Nephron progenitor cell (in vitro differentiated cells): Measurements from ENCODE around the gene ELMOD2.

Source experiments
- DNase-seq: peaks from one replicate; pipeline ENCODE4 v3.0.0; 2021
- H3K27ac Mint-ChIP-seq: 2 replicates; pipeline ENCODE4 v1.8.0; 2021; ENCODE audit warnings: mild to moderate bottlenecking, moderate library complexity, mixed read lengths
- H3K27me3 Mint-ChIP-seq: 2 replicates; pipeline ENCODE4 v1.8.0; 2021; ENCODE audit warnings: mild to moderate bottlenecking, low read depth, mixed read lengths; ENCODE audit not compliant: poor library complexity
- H3K36me3 Mint-ChIP-seq: 2 replicates; pipeline ENCODE4 v1.8.0; 2021; ENCODE audit warnings: low read depth, mixed read lengths
- H3K4me1 Mint-ChIP-seq: 2 replicates; pipeline ENCODE4 v1.8.0; 2021; ENCODE audit warnings: mixed read lengths
- H3K4me3 Mint-ChIP-seq: 2 replicates; pipeline ENCODE4 v1.8.0; 2021; ENCODE audit warnings: mild to moderate bottlenecking, moderate library complexity, mixed read lengths
- H3K9me3 Mint-ChIP-seq: 2 replicates; pipeline ENCODE4 v1.8.0; 2021; ENCODE audit warnings: mild to moderate bottlenecking, moderate library complexity, mixed read lengths
- TF ChIP-seq, protein P1 (sequence below): fragments of 200-600 bp; sonication (generic); IDR thresholded peaks from 2 replicates; pipeline ENCODE4 v1.5.0; 2021; ENCODE audit warnings: antibody characterized with exemption

Gene ELMOD2

DNA sequence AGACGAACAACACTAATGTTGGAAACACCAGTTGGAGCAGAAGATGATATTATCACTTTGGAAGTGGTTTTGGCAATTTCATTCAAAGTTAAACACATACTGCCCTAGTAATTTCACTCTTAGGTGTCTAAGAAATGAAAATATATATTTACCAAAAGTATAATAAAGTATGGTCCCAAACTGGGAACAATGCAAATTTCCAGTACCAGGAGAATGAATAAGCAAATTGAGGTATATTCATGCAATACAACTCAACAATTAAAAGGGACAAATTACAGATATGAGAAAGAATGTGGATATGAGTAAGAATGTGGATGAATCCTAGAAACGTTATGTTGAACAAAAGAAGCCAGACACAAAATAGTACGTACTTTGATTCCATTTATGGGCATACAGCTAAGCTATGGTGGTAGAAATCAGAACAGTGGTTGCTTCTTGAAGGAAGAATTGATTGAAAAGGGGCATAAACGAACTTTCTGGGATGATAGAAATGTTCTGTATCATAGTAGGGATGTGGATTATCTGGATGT lies 10.0 kb downstream of the ELMOD2 start:
- peaks cover 37% of the 10 kb centered on the region for H3K36me3 Mint-ChIP-seq
- no peak for DNase-seq
- H3K27me3 Mint-ChIP-seq = no peaks in the 10 kb centered on the region
- H3K9me3 Mint-ChIP-seq = no peaks in the 10 kb centered on the region
- no peaks in the 10 kb centered on the region for H3K4me1 Mint-ChIP-seq
- no peak overlapping the region for H3K4me3 Mint-ChIP-seq
- TF ChIP-seq, protein P1, sequence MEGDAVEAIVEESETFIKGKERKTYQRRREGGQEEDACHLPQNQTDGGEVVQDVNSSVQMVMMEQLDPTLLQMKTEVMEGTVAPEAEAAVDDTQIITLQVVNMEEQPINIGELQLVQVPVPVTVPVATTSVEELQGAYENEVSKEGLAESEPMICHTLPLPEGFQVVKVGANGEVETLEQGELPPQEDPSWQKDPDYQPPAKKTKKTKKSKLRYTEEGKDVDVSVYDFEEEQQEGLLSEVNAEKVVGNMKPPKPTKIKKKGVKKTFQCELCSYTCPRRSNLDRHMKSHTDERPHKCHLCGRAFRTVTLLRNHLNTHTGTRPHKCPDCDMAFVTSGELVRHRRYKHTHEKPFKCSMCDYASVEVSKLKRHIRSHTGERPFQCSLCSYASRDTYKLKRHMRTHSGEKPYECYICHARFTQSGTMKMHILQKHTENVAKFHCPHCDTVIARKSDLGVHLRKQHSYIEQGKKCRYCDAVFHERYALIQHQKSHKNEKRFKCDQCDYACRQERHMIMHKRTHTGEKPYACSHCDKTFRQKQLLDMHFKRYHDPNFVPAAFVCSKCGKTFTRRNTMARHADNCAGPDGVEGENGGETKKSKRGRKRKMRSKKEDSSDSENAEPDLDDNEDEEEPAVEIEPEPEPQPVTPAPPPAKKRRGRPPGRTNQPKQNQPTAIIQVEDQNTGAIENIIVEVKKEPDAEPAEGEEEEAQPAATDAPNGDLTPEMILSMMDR = no peak
- H3K27ac Mint-ChIP-seq = peak overlapping the region; percentile 18

DNA sequence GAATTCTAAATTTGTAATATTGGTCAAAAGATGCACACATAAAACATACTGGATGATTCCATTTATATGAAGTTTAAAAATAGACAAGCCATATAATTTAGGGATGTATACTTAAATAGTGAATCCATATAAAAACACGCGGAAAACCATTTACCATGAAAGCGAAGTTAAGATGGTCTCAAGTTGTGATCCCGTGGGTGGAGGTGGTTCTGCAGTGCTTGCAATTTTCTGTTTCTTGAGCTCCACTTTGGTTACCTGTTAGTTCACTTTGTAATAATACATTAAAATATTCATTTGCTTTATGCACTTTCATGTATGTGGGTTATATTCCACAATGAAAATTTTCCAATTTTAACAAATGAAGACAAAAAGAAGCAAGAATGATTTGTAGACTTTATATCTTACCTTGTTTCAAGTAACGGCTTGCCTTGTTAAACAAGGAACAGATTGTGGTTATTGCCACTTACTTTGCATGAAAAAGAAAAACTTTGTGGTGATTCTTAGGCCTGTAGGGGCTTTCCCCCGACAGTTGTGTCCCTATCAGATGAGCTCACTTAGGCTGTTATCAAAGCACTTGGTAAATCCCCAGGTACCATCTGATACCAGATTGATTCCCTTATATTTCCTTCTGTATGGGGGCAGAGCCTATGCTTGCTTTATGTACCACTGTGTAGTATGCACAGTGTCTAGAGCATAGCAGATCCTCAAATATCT lies 32.6 kb downstream of the ELMOD2 start:
- H3K36me3 Mint-ChIP-seq = no peaks in the 10 kb centered on the region
- no peak overlapping the region for H3K4me3 Mint-ChIP-seq
- no peaks in the 10 kb centered on the region for H3K9me3 Mint-ChIP-seq
- peaks cover 3% of the 10 kb centered on the region for H3K27me3 Mint-ChIP-seq
- TF ChIP-seq, protein P1 = no peak
- DNase-seq = no peak
- peak overlapping the region; percentile 13 for H3K27ac Mint-ChIP-seq
- no peaks in the 10 kb centered on the region for H3K4me1 Mint-ChIP-seq

DNA sequence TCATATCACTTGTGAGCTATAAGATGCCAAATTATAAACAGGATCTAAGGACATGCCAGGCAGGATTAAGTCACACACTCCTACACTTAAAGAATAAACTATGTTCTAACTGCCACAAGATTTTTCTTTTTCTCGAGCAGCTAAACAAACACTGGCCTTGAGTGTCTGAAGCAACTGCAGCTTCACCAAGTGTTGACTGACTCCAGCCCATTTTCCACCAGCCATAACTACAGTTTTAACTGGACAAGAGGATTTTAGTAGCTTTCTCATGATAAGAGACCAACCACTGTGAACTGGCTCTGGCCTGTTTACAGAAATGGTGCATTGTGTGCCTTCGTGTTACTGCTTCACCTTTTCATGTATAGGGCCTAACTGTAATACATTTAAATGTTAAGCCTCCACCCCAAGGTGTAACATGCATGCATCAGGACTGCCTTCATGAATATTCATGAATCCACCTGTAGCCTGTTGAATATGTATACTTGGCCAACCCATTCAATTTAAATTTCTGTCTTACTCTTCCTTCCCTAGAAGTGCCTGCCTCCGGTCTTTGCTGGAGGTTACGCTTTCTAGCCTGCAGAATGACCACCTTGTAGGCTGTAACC lies 34.0 kb downstream of the ELMOD2 start:
- Mint-ChIP-seq H3K9me3 (no peaks in the 10 kb centered on the region), H3K36me3 (no peaks in the 10 kb centered on the region), H3K27me3 (peaks cover 8% of the 10 kb centered on the region), H3K4me3 (no peak overlapping the region), H3K4me1 (no peaks in the 10 kb centered on the region), H3K27ac (no peak overlapping the region)
- TF ChIP-seq, protein P1 = no peak
- DNase-seq = no peak

DNA sequence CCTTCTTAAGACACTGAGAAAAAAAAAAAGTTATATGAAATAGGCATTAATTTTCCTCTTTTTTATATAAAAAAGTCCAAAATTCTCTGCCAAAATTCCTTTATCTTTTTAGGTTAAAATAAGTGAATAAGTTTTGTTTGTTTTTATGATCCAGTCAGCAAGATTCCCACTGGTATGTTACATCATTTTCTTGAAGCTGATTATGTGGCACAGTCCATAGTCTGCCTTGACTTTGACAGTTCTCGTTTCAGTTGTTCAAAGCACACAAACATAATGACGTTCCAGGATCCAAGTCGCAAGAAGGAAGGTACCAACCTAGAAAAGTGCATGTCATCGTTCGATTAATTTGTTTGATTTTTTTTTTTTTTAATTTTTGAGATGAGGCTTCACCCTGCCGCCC lies 35.7 kb downstream of the ELMOD2 start:
- no peak for DNase-seq
- TF ChIP-seq, protein P1 = no peak
- H3K27ac Mint-ChIP-seq = no peak overlapping the region

DNA sequence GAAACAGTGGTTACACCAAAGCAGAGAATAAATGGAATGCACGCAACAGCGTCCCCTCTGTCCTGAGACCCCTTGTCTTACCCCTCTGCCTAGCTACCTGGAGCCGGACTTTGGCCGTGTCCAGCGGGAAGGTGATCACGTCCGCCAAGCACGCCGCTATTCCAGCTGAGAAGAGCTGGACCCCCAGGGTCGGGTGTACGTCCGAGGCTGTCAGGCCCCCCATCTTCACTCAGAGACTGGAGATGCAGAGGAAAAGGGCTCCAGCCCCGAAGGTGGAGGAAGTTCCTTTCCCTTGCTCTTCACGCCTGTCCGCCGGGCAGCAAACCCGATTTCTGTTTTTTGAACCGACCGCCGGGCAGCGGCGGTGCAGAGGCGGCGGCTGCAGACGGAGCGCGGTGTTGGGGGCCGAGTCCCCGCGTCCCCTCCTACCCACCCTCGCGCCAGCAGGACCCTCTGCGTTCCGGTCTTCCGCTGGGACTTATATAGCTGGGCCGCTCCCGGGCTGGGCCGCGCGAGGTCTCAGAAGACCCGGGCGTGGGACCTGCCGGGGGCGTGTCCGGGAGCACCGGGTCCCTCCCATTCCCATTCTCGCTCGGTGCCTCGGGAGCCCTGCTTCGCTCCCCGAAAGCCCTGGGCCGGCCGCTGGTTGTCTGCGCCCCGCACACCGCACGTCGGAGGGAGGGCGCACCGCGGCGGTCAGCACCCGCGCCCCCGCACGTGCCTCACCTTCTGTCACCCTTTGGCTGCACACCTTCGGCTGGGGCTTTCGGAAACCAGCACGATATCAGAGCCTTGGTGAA lies 44.7 kb downstream of the ELMOD2 start, which contains the start of gene UCP1:
Gene UCP1, minus strand, starts transcription at position 455 of the 800 bp plus-strand sequence. Its CDS starts 232 bp downstream, at position 223.
- DNase-seq = peak; percentile 73
- Mint-ChIP-seq H3K4me1 (peaks cover 15% of the 10 kb centered on the region), H3K27ac (no peak within 1 kb of the TSS), H3K27me3 (no peaks in the 10 kb centered on the region), H3K9me3 (peaks cover 23% of the 10 kb centered on the region), H3K36me3 (no peaks in the 10 kb centered on the region), H3K4me3 (peak within 1 kb of the TSS; percentile 83)
- TF ChIP-seq, protein P1 = no peak

More for the DNA sequence above, 35.7 kb downstream of the ELMOD2 start:
- Mint-ChIP-seq H3K9me3 (no peaks in the 10 kb centered on the region), H3K4me1 (no peaks in the 10 kb centered on the region), H3K36me3 (no peaks in the 10 kb centered on the region), H3K4me3 (no peak overlapping the region), H3K27me3 (peaks cover 8% of the 10 kb centered on the region)
